ENCODE results near the gene KLK14. TPM values are rescaled to one million over a fixed set of nuclear protein-coding genes. Genes with fewer than 3 reads are reported as not detected.

KLK14 gene
- total and polyA plus RNA-seq, 4 donors = 0.11 to 1.9 (median 1.4) TPM; not detected in 1

DNA sequence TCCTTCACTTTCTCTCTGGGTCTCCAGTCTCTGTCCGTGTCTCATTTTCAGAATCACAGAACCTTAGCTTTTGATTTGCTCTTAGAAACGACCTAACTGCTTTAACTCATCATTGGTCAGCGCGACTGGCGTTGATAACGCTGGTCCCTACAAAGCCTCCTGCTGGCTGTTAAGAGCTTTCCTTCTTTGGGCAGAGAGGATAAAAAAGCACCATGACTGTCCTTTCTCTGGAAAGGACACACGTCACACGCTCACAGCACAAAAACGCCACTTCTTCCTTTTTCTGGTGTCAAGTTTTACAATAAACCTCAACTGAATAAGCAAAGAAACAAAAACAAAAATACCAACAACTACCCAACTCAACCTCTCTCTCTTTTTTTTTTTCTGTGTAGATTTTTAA lies 46.2 kb downstream of the KLK14 start:
- H3K4me3 ChIP-seq (ENCODE audit: low read depth, low read length) = no peak overlapping the region
- peaks cover 7% of the 10 kb centered on the region for H3K27me3 ChIP-seq (ENCODE audit: control insufficient read depth, insufficient read depth, low read length)
- no peak for DNase-seq (ENCODE audit: low read depth in 4 of 6, low spot score in 6 of 6)
- H3K9me3 ChIP-seq (ENCODE audit: control insufficient read depth, insufficient read depth, low read length) = no peaks in the 10 kb centered on the region
- no peaks in the 10 kb centered on the region for H3K4me1 ChIP-seq (ENCODE audit: control insufficient read depth, insufficient read depth, low read length)
- WGBS (ENCODE audit: insufficient coverage) = 24% methylated on average over 7 of the region's 9 CpGs
- no peaks in the 10 kb centered on the region for H3K36me3 ChIP-seq (ENCODE audit: control insufficient read depth, insufficient read depth, low read length)
- H3K27ac ChIP-seq (ENCODE audit: low read depth, low read length) = no peak overlapping the region

DNA sequence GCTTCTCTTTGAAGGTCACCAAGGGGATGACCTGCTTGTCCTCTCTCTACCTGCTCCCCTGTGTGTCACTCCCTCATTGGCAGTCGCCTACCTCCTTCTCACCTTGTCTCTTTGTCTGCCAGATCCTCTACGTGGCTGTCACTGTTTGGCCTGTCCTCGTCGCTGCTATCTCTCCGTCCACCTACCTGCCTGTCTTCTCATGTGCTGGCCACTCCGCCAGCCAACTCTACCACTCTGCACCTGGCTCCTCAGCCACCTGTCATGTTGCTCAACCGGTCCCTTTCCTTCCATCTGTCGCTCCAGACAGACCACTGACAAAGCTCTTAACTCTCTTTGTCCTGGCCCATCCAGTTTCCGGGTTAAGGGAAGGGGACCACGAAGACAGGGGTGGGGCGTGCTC lies 48.0 kb downstream of the KLK14 start, which contains the start of gene KLK12:
KLK12 (minus strand) TSS at position 299 of the 400 bp plus-strand sequence. CDS start 381 bp downstream, outside the sequence.
- no peak within 1 kb of the TSS for H3K27ac ChIP-seq (ENCODE audit: low read depth, low read length)
- peaks cover 7% of the 10 kb centered on the region for H3K27me3 ChIP-seq (ENCODE audit: control insufficient read depth, insufficient read depth, low read length)
- H3K4me3 ChIP-seq (ENCODE audit: low read depth, low read length) = no peak within 1 kb of the TSS
- 48% methylated on average over 7 of the region's 11 CpGs for WGBS (ENCODE audit: insufficient coverage)
- DNase-seq (ENCODE audit: low read depth in 4 of 6, low spot score in 6 of 6) = no peak
- no peaks in the 10 kb centered on the region for H3K36me3 ChIP-seq (ENCODE audit: control insufficient read depth, insufficient read depth, low read length)
- H3K4me1 ChIP-seq (ENCODE audit: control insufficient read depth, insufficient read depth, low read length) = no peaks in the 10 kb centered on the region
- no peaks in the 10 kb centered on the region for H3K9me3 ChIP-seq (ENCODE audit: control insufficient read depth, insufficient read depth, low read length)

DNA sequence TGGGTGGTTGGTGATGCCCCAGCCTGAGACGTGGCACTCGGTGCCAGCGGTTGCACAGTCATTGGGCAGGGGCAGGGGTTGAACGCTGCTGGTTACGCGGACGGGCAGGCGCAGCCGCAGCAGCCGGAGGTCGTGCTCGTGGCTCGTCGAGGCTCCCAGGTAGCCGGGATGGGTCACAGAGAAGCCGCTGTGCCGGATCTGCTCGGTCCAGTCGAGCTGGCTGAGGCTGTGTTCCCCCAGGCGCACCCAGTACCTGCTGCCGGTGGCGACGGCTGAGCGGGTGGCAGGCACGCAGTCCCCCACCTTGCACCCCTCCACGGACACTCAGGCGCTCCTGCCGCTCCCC lies 50.8 kb downstream of the KLK14 start:
- no peaks in the 10 kb centered on the region for H3K9me3 ChIP-seq (ENCODE audit: control insufficient read depth, insufficient read depth, low read length)
- H3K4me1 ChIP-seq (ENCODE audit: control insufficient read depth, insufficient read depth, low read length) = no peaks in the 10 kb centered on the region
- no peaks in the 10 kb centered on the region for H3K36me3 ChIP-seq (ENCODE audit: control insufficient read depth, insufficient read depth, low read length)
- WGBS (ENCODE audit: insufficient coverage) = 93% methylated on average over 28 of the region's 28 CpGs
- no peak overlapping the region for H3K27ac ChIP-seq (ENCODE audit: low read depth, low read length)
- H3K27me3 ChIP-seq (ENCODE audit: control insufficient read depth, insufficient read depth, low read length) = peaks cover 13% of the 10 kb centered on the region
- DNase-seq (ENCODE audit: low read depth in 4 of 6, low spot score in 6 of 6) = no peak
- H3K4me3 ChIP-seq (ENCODE audit: low read depth, low read length) = no peak overlapping the region

DNA sequence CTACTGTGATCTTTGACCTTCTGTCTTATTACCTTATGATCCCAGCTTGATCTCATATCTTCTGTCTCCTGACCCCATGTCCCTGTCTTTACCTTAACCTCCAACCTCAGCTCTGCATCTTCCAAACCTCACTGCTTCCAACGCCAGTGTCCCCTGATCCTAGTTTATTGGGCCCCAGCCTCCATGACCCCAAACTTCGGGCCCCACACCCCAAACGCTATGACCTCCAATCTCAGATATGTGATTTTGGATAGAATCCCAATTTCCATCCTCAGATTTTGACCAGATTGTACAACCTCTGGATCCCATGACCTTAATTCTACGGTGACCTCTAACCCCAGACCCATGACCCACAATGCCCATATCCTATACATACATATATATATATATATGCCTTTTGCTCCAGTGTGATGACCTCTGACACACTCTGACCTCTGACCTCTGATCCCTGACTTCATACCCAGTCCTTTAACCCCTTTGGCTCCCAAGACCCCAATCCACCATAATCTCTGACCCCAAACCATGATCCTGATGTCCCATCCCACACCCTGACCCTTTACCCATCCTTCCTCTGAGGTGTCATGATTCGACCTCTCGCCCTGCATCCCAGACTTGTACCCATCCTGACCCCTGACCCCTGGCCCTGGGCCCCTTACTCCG lies 51.3 kb downstream of the KLK14 start:
- no peak for DNase-seq (ENCODE audit: low read depth in 4 of 6, low spot score in 6 of 6)
- no peaks in the 10 kb centered on the region for H3K4me1 ChIP-seq (ENCODE audit: control insufficient read depth, insufficient read depth, low read length)
- no peak overlapping the region for H3K4me3 ChIP-seq (ENCODE audit: low read depth, low read length)
- peaks cover 15% of the 10 kb centered on the region for H3K27me3 ChIP-seq (ENCODE audit: control insufficient read depth, insufficient read depth, low read length)
- no peaks in the 10 kb centered on the region for H3K9me3 ChIP-seq (ENCODE audit: control insufficient read depth, insufficient read depth, low read length)
- H3K27ac ChIP-seq (ENCODE audit: low read depth, low read length) = no peak overlapping the region
- WGBS (ENCODE audit: insufficient coverage) = 92% methylated on average over 5 of the region's 7 CpGs
- H3K36me3 ChIP-seq (ENCODE audit: control insufficient read depth, insufficient read depth, low read length) = no peaks in the 10 kb centered on the region

DNA sequence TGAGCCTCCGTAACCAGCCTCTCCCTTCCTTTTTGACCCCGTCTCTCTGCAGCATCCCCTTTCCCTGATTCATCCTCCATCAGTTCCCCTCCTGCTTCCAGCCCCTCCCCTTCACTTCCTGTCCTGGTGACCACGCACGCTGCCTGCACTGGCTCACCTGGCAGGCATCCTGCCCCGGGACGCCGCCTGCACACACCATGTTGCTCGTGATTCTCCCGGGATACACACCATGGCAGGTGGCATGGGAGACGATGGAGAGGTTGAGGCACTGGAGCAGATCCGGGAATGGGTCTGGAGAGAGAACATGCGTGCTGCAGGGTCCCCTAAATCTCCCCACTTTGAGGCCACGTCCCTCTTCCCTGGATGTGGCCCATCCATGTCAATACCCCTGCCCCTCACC lies 52.1 kb downstream of the KLK14 start:
- DNase-seq (ENCODE audit: low read depth in 4 of 6, low spot score in 6 of 6) = no peak
- Histone ChIP-seq H3K4me1 (ENCODE audit: control insufficient read depth, insufficient read depth, low read length) (no peaks in the 10 kb centered on the region), H3K36me3 (ENCODE audit: control insufficient read depth, insufficient read depth, low read length) (no peaks in the 10 kb centered on the region), H3K27me3 (ENCODE audit: control insufficient read depth, insufficient read depth, low read length) (peaks cover 18% of the 10 kb centered on the region), H3K9me3 (ENCODE audit: control insufficient read depth, insufficient read depth, low read length) (no peaks in the 10 kb centered on the region), H3K27ac (ENCODE audit: low read depth, low read length) (no peak overlapping the region), H3K4me3 (ENCODE audit: low read depth, low read length) (no peak overlapping the region)
- WGBS (ENCODE audit: insufficient coverage) = 91% methylated on average over 12 of the region's 13 CpGs

DNA sequence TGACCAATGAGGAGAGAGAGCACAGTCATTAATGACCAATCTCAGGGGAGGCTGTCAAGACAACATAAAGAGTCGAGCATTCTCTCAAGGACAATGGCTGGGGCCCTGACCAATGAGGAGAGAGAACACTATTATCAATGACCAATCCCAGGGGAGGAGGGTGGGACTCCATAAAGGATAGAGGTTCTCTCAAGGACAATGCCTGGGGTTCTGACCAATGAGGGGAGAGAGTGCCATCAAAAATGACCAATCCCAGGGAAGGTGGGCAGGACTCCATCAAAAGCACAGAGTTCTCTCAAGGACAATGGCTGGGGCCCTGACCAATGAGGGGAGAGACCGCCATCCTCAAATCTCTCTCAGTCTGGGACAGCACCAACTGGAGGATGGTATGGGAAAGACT lies 53.0 kb downstream of the KLK14 start:
- no peak overlapping the region for H3K27ac ChIP-seq (ENCODE audit: low read depth, low read length)
- H3K36me3 ChIP-seq (ENCODE audit: control insufficient read depth, insufficient read depth, low read length) = no peaks in the 10 kb centered on the region
- H3K4me1 ChIP-seq (ENCODE audit: control insufficient read depth, insufficient read depth, low read length) = no peaks in the 10 kb centered on the region
- WGBS (ENCODE audit: insufficient coverage) = no CpG with 5 or more reads among the region's 2 CpGs
- H3K9me3 ChIP-seq (ENCODE audit: control insufficient read depth, insufficient read depth, low read length) = no peaks in the 10 kb centered on the region
- no peak for DNase-seq (ENCODE audit: low read depth in 4 of 6, low spot score in 6 of 6)
- H3K27me3 ChIP-seq (ENCODE audit: control insufficient read depth, insufficient read depth, low read length) = peaks cover 19% of the 10 kb centered on the region
- no peak overlapping the region for H3K4me3 ChIP-seq (ENCODE audit: low read depth, low read length)

Other genes with a start within 250 kb of the KLK14 start
- gene KLK15, start 249.3 kb downstream of the KLK14 start, total RNA-seq = not detected
- gene KLK15, start 249.3 kb downstream of the KLK14 start, polyA plus RNA-seq (ENCODE audit: insufficient read length in 2 of 2) = not detected
- not detected for gene KLK3, start 228.0 kb downstream of the KLK14 start, total RNA-seq
- not detected for gene KLK3, start 228.0 kb downstream of the KLK14 start, polyA plus RNA-seq (ENCODE audit: insufficient read length in 2 of 2)
- gene KLK2, start 209.4 kb downstream of the KLK14 start, total RNA-seq = under 1 TPM; 0.06 to 0.10 TPM
- under 1 TPM in 1 of 2 donors, not detected in 1; 0.38 TPM for gene KLK2, start 209.4 kb downstream of the KLK14 start, polyA plus RNA-seq (ENCODE audit: insufficient read length in 2 of 2)
- under 1 TPM in 1 of 2 donors, not detected in 1; 0.59 TPM for gene KLK4, start 171.5 kb downstream of the KLK14 start, total RNA-seq
- 1 to 10 TPM; 1.6 to 1.9 TPM for gene KLK4, start 171.5 kb downstream of the KLK14 start, polyA plus RNA-seq (ENCODE audit: insufficient read length in 2 of 2)
- under 1 TPM; 0.44 to 0.79 TPM for gene KLK5, start 129.8 kb downstream of the KLK14 start, total RNA-seq
- gene KLK5, start 129.8 kb downstream of the KLK14 start, polyA plus RNA-seq (ENCODE audit: insufficient read length in 2 of 2) = 1 to 10 TPM in 1 of 2 donors, under 1 TPM in 1; 0.93 to 2.5 TPM
- gene KLK6, start 113.3 kb downstream of the KLK14 start, total RNA-seq = 1 to 10 TPM; 5.7 to 9.6 TPM
- gene KLK6, start 113.3 kb downstream of the KLK14 start, polyA plus RNA-seq (ENCODE audit: insufficient read length in 2 of 2) = 10 to 100 TPM; 15.4 to 16.5 TPM
- gene KLK7, start 99.0 kb downstream of the KLK14 start, total RNA-seq = under 1 TPM; 0.50 to 0.72 TPM
- under 1 TPM; 0.16 to 0.38 TPM for gene KLK7, start 99.0 kb downstream of the KLK14 start, polyA plus RNA-seq (ENCODE audit: insufficient read length in 2 of 2)
- gene KLK8, start 81.3 kb downstream of the KLK14 start, total RNA-seq = 1 to 10 TPM in 1 of 2 donors, not detected in 1; 1.4 TPM
- gene KLK8, start 81.3 kb downstream of the KLK14 start, polyA plus RNA-seq (ENCODE audit: insufficient read length in 2 of 2) = under 1 TPM in 1 of 2 donors, not detected in 1; 0.71 TPM
- gene KLK10, start 63.2 kb downstream of the KLK14 start, total RNA-seq = 1 to 10 TPM in 1 of 2 donors, under 1 TPM in 1; 0.72 to 1.6 TPM
- 1 to 10 TPM; 7.3 TPM for gene KLK10, start 63.2 kb downstream of the KLK14 start, polyA plus RNA-seq (ENCODE audit: insufficient read length in 2 of 2)
- not detected for gene KLK11, start 56.3 kb downstream of the KLK14 start, total RNA-seq
- not detected for gene KLK11, start 56.3 kb downstream of the KLK14 start, polyA plus RNA-seq (ENCODE audit: insufficient read length in 2 of 2)
- gene KLK12, start 47.9 kb downstream of the KLK14 start, total RNA-seq = not detected
- not detected for gene KLK12, start 47.9 kb downstream of the KLK14 start, polyA plus RNA-seq (ENCODE audit: insufficient read length in 2 of 2)
- gene KLK13, start 17.8 kb downstream of the KLK14 start, total RNA-seq = under 1 TPM in 1 of 2 donors, not detected in 1; 0.50 TPM
- gene KLK13, start 17.8 kb downstream of the KLK14 start, polyA plus RNA-seq (ENCODE audit: insufficient read length in 2 of 2) = 1 to 10 TPM in 1 of 2 donors, under 1 TPM in 1; 0.65 to 1.2 TPM
- gene CTU1, start 25.5 kb upstream of the KLK14 start, total RNA-seq = 1 to 10 TPM; 1.8 to 5.3 TPM
- gene CTU1, start 25.5 kb upstream of the KLK14 start, polyA plus RNA-seq (ENCODE audit: insufficient read length in 2 of 2) = 1 to 10 TPM; 4.8 to 6.4 TPM
- 1 to 10 TPM; 1.2 to 2.0 TPM for gene SIGLEC9, start 42.0 kb upstream of the KLK14 start, total RNA-seq
- gene SIGLEC9, start 42.0 kb upstream of the KLK14 start, polyA plus RNA-seq (ENCODE audit: insufficient read length in 2 of 2) = 1 to 10 TPM; 1.4 to 2.2 TPM
- gene SIGLEC7, start 59.4 kb upstream of the KLK14 start, total RNA-seq = 1 to 10 TPM in 1 of 2 donors, under 1 TPM in 1; 0.94 to 2.0 TPM
- 1 to 10 TPM in 1 of 2 donors, under 1 TPM in 1; 0.60 to 1.5 TPM for gene SIGLEC7, start 59.4 kb upstream of the KLK14 start, polyA plus RNA-seq (ENCODE audit: insufficient read length in 2 of 2)
- gene CD33, start 142.2 kb upstream of the KLK14 start, total RNA-seq = 1 to 10 TPM; 3.0 to 3.9 TPM
- 1 to 10 TPM; 2.9 TPM for gene CD33, start 142.2 kb upstream of the KLK14 start, polyA plus RNA-seq (ENCODE audit: insufficient read length in 2 of 2)
- not detected for gene SIGLECL1, start 168.2 kb upstream of the KLK14 start, total RNA-seq
- not detected for gene SIGLECL1, start 168.2 kb upstream of the KLK14 start, polyA plus RNA-seq (ENCODE audit: insufficient read length in 2 of 2)
- 10 to 100 TPM; 12.1 to 15.3 TPM for gene IGLON5, start 228.8 kb upstream of the KLK14 start, total RNA-seq
- 100 to 1,000 TPM; 154 to 160 TPM for gene IGLON5, start 228.8 kb upstream of the KLK14 start, polyA plus RNA-seq (ENCODE audit: insufficient read length in 2 of 2)